Cardiac muscle cell (in vitro differentiated cells and primary cell): Measurements from ENCODE around the gene FBXO44. TPM values are rescaled to one million over a fixed set of nuclear protein-coding genes. Genes with fewer than 3 reads are reported as not detected.

Experiments
- DNase-seq, 2 donors: peaks; one replicate each; pipeline versions ENCODE4 v3.0.0 to v3.0.0-alpha.2; 2010 to 2017; ENCODE audit warnings: low read depth in 1 of 2, low spot score in 1 of 2
- H3K27ac ChIP-seq: fragments of 200-600 bp; sonication (generic); 2 replicates; pipeline ENCODE4 v1.5.1; 2016
- H3K27me3 ChIP-seq: fragments of 200-600 bp; sonication (generic); 2 replicates; pipeline ENCODE4 v1.6.0; 2016; ENCODE audit warnings: control low read depth
- H3K36me3 ChIP-seq: fragments of 200-600 bp; sonication (generic); 2 replicates; pipeline ENCODE4 v1.5.1; 2016; ENCODE audit warnings: control low read depth
- H3K4me1 ChIP-seq: fragments of 200-600 bp; sonication (generic); 2 replicates; pipeline ENCODE4 v1.8.1; 2017; ENCODE audit warnings: low read depth, mild to moderate bottlenecking, mixed run types
- H3K4me3 ChIP-seq: fragments of 200-600 bp; sonication (generic); 2 replicates; pipeline ENCODE4 v1.5.1; 2016; ENCODE audit warnings: mild to moderate bottlenecking
- H3K9me3 ChIP-seq: fragments of 200-600 bp; sonication (generic); 2 replicates; pipeline ENCODE4 v1.5.1; 2017; ENCODE audit warnings: low read depth, mild to moderate bottlenecking, control low read depth
- polyA plus RNA-seq: library from polyadenylated mRNA; unstranded; fragments of >200 nt; fragmentation: Nextera tagmentation; extraction: Ambion mirVana; gene quantifications from 2 replicates; pipeline ENCODE4 v1.2.1, GENCODE V29; 2016
- total RNA-seq: library from RNA; depleted of rRNA; stranded (reverse); fragments of >200 nt; gene quantifications from 2 replicates; pipeline ENCODE4 v1.2.3, GENCODE V29; 2016
- TF ChIP-seq, protein P1 (sequence below): IDR thresholded peaks from 2 replicates; pipeline ENCODE4 v1.5.1; 2012; ENCODE audit warnings: low read depth, mild to moderate bottlenecking, low read length

The FBXO44 gene
- total and polyA plus RNA-seq, 2 experiments from 2014 or later = 43.6 to 58.8 TPM

GRCh38 chr1:11704194-11704529, 49.5 kb downstream of the FBXO44 start:
- no peak overlapping the region for H3K27ac ChIP-seq
- no peaks in the 10 kb centered on the region for H3K27me3 ChIP-seq
- no peaks in the 10 kb centered on the region for H3K36me3 ChIP-seq
- H3K9me3 ChIP-seq = no peaks in the 10 kb centered on the region
- no peak overlapping the region for H3K4me3 ChIP-seq
- peaks cover 11% of the 10 kb centered on the region for H3K4me1 ChIP-seq
- DNase-seq = no peak
- TF ChIP-seq, protein P1, sequence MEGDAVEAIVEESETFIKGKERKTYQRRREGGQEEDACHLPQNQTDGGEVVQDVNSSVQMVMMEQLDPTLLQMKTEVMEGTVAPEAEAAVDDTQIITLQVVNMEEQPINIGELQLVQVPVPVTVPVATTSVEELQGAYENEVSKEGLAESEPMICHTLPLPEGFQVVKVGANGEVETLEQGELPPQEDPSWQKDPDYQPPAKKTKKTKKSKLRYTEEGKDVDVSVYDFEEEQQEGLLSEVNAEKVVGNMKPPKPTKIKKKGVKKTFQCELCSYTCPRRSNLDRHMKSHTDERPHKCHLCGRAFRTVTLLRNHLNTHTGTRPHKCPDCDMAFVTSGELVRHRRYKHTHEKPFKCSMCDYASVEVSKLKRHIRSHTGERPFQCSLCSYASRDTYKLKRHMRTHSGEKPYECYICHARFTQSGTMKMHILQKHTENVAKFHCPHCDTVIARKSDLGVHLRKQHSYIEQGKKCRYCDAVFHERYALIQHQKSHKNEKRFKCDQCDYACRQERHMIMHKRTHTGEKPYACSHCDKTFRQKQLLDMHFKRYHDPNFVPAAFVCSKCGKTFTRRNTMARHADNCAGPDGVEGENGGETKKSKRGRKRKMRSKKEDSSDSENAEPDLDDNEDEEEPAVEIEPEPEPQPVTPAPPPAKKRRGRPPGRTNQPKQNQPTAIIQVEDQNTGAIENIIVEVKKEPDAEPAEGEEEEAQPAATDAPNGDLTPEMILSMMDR = no peak

DNA sequence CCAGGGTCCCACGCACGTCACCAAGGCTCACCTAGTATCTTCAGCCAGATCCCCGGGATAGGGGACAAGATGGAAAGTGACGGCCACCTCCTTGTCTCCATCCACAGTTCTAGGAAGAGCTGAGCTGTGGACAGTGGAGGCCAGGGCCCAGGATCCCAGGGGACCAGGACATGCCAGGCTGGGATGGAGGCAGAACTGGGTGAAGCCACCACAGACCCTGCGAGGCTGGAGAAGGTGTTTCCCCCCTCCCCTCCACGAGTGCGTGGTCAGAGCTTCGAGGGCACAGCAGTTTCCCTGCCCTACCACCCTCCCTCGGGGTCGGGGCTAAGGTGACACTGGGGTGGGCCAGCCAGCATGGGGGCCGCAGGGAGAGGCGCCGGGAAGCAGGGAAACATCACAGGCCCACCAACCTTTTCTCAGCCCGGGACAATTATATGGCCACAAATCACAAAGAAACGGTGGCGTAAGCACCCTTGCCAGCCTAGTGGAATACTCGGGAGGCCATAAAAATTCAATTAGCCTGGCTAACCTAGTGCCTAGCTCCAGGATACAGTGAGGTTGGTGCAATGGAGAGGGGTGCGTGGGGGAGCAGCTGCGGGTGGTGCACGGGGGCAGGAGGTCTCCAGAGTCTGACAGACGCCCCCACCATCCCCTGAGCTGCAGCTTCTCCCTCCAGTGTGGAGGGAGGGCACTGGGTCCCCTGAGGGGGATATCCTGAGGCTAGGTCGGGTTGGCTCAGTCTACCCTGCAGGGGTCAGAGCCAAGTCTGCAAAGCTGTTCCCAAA, 50.2 kb downstream of the FBXO44 start:
- DNase-seq = no peak
- no peaks in the 10 kb centered on the region for H3K9me3 ChIP-seq
- no peaks in the 10 kb centered on the region for H3K27me3 ChIP-seq
- H3K4me1 ChIP-seq = peaks cover 11% of the 10 kb centered on the region
- TF ChIP-seq, protein P1 = no peak
- no peak overlapping the region for H3K27ac ChIP-seq
- H3K36me3 ChIP-seq = no peaks in the 10 kb centered on the region
- H3K4me3 ChIP-seq = no peak overlapping the region

DNA sequence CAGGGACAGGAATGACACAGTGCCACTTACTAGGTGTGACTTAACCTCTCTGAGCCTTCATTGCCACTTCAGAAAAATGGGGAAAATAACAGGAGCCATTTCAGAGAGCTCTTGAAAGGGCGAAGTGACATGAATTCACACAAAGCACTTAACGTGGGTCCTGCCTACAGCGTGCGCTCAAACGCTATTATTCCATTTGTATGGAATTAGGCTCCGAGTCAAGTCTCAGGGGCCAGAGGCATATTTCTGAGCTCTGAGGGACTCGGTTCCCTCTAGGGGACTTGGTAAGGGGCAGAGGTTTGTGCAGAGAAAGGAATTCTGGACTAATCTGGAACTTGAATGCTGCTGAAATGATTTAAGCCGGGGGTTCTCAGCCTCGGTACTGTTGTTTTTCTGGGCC, 50.9 kb downstream of the FBXO44 start:
- H3K27ac ChIP-seq = no peak overlapping the region
- no peaks in the 10 kb centered on the region for H3K36me3 ChIP-seq
- no peaks in the 10 kb centered on the region for H3K27me3 ChIP-seq
- H3K4me1 ChIP-seq = peaks cover 11% of the 10 kb centered on the region
- TF ChIP-seq, protein P1 = no peak
- DNase-seq = no peak
- no peaks in the 10 kb centered on the region for H3K9me3 ChIP-seq
- H3K4me3 ChIP-seq = no peak overlapping the region

- Histone ChIP-seq H3K27ac (no peak overlapping the region), H3K27me3 (no peaks in the 10 kb centered on the region), H3K9me3 (no peaks in the 10 kb centered on the region), H3K4me3 (no peak overlapping the region), H3K4me1 (peaks cover 11% of the 10 kb centered on the region), H3K36me3 (no peaks in the 10 kb centered on the region)
- DNase-seq = no peak
- TF ChIP-seq, protein P1 = no peak
These were observed 51.6 kb downstream of the FBXO44 start for GRCh38 chr1:11706292-11706691.

- TF ChIP-seq, protein P1 = no peak
- no peaks in the 10 kb centered on the region for H3K36me3 ChIP-seq
- DNase-seq = peak in 1 of 2 donors; percentile 89
- H3K9me3 ChIP-seq = no peaks in the 10 kb centered on the region
- no peak overlapping the region for H3K4me3 ChIP-seq
- no peaks in the 10 kb centered on the region for H3K27me3 ChIP-seq
- H3K4me1 ChIP-seq = peaks cover 11% of the 10 kb centered on the region
- H3K27ac ChIP-seq = peak overlapping the region; percentile 68
These were observed 53.1 kb downstream of the FBXO44 start for GRCh38 chr1:11707621-11708276.
